ENCODE results near the gene OXCT1. TPM values are rescaled to one million over a fixed set of nuclear protein-coding genes. Genes with fewer than 3 reads are reported as not detected.
A peak's percentile ranks its signal among the peaks of the same experiment; 100 is the strongest.

OXCT1 gene
- total and polyA plus RNA-seq, 2 donors from 2014 or later: 20.5 to 42.7 TPM

DNA sequence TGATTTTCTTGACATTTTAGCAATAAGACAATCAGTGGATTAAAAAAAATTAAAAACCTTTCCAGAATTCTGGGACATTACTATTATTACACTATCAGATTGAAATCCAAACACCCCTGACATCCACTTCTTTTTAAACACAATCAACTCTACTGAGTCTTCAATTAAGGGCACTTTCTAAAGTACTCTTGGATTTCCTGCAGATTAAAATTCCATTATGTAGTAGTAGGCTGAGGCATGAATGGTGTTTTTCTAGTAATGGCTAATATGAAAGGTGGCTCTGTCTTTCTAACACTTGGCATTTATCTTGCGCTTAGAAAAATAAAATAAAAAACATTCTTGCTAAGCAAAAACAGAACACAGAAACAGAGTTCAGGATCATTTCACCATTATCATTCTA lies 107.8 kb downstream of the OXCT1 start:
- Histone ChIP-seq H3K9ac (ENCODE audit: low read length in 3 of 3) (no peak overlapping the region), H3K9me3 (ENCODE audit: control insufficient read depth in 2 of 3, insufficient read depth in 1 of 3, low read length in 3 of 3) (no peaks in the 10 kb centered on the region), H3K27ac (ENCODE audit: low read depth in 2 of 2, low read length in 2 of 2) (no peak overlapping the region), H3K36me3 (ENCODE audit: control insufficient read depth in 2 of 3, insufficient read depth in 3 of 3, low read length in 3 of 3) (no peaks in the 10 kb centered on the region), H3K4me1 (ENCODE audit: control insufficient read depth in 2 of 3, insufficient read depth in 2 of 3, low read depth in 1 of 3, low read length in 3 of 3) (peaks cover 0 to 7% (median 0%) of the 10 kb centered on the region in 3 donors), H3K4me3 (ENCODE audit: low read length in 3 of 3) (no peak overlapping the region), H3K27me3 (ENCODE audit: control insufficient read depth, insufficient read depth, low read length) (no peaks in the 10 kb centered on the region)
- TF ChIP-seq, protein P1, sequence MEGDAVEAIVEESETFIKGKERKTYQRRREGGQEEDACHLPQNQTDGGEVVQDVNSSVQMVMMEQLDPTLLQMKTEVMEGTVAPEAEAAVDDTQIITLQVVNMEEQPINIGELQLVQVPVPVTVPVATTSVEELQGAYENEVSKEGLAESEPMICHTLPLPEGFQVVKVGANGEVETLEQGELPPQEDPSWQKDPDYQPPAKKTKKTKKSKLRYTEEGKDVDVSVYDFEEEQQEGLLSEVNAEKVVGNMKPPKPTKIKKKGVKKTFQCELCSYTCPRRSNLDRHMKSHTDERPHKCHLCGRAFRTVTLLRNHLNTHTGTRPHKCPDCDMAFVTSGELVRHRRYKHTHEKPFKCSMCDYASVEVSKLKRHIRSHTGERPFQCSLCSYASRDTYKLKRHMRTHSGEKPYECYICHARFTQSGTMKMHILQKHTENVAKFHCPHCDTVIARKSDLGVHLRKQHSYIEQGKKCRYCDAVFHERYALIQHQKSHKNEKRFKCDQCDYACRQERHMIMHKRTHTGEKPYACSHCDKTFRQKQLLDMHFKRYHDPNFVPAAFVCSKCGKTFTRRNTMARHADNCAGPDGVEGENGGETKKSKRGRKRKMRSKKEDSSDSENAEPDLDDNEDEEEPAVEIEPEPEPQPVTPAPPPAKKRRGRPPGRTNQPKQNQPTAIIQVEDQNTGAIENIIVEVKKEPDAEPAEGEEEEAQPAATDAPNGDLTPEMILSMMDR (IDR thresholded peaks at IDR 0.05; ENCODE audit: borderline replicate concordance, extremely low read depth, insufficient read depth): no peak
- no peak for DNase-seq
- no peak for FAIRE-seq
- intact Hi-C loops (cut with DNase I): no loop called here

DNA sequence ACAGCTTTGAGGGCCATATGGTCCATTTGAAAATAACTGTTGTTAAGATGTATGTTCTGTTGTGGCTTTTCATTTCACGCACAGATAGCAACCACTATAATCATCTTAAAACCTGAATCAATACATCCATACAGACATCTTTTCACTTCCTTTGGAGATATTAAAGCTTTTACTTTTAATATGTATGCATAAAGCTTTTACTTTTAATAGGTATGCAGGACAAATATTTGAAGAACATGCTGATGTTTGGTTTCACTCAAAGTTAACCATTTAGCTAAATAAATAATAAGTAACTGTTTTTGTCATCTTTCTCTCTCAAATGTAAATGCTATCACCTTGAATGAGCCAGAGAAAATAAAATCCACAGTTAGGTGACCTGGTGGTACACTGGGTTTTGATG lies 108.6 kb downstream of the OXCT1 start:
- Histone ChIP-seq H3K9ac (ENCODE audit: low read length in 3 of 3) (no peak overlapping the region), H3K4me1 (ENCODE audit: control insufficient read depth in 2 of 3, insufficient read depth in 2 of 3, low read depth in 1 of 3, low read length in 3 of 3) (peaks cover 0 to 7% (median 0%) of the 10 kb centered on the region in 3 donors), H3K4me3 (ENCODE audit: low read length in 3 of 3) (no peak overlapping the region), H3K36me3 (ENCODE audit: control insufficient read depth in 2 of 3, insufficient read depth in 3 of 3, low read length in 3 of 3) (no peaks in the 10 kb centered on the region), H3K27me3 (ENCODE audit: control insufficient read depth, insufficient read depth, low read length) (no peaks in the 10 kb centered on the region), H3K9me3 (ENCODE audit: control insufficient read depth in 2 of 3, insufficient read depth in 1 of 3, low read length in 3 of 3) (no peaks in the 10 kb centered on the region), H3K27ac (ENCODE audit: low read depth in 2 of 2, low read length in 2 of 2) (no peak overlapping the region)
- intact Hi-C loops (cut with DNase I): no loop called here
- DNase-seq (no peak), FAIRE-seq (no peak)
- TF ChIP-seq, protein P1 (IDR thresholded peaks at IDR 0.05; ENCODE audit: borderline replicate concordance, extremely low read depth, insufficient read depth): no peak

DNA sequence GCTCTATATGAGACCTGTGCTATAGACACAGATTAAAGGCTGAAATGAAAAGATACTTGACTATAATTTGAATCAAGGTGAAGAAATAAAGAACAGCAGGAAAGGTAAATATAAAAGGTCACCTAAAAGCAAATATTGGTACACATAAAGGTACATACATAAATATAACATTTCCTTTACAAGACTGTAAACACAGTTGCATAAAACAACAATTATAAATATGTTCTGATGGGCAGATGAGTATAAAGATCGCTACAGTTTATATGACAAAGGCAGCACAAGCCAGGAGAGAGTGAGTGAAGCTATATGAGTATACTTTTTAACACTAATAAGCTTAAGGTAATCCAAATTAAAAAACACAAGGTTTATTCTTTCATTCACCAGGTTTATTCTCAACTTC lies 114.5 kb downstream of the OXCT1 start:
- TF ChIP-seq, protein P1 (IDR thresholded peaks at IDR 0.05; ENCODE audit: borderline replicate concordance, extremely low read depth, insufficient read depth): no peak
- Histone ChIP-seq H3K4me1 (ENCODE audit: control insufficient read depth in 2 of 3, insufficient read depth in 2 of 3, low read depth in 1 of 3, low read length in 3 of 3) (no peaks in the 10 kb centered on the region), H3K27ac (ENCODE audit: low read depth in 2 of 2, low read length in 2 of 2) (no peak overlapping the region), H3K27me3 (ENCODE audit: control insufficient read depth, insufficient read depth, low read length) (no peaks in the 10 kb centered on the region), H3K36me3 (ENCODE audit: control insufficient read depth in 2 of 3, insufficient read depth in 3 of 3, low read length in 3 of 3) (no peaks in the 10 kb centered on the region), H3K4me3 (ENCODE audit: low read length in 3 of 3) (no peak overlapping the region), H3K9ac (ENCODE audit: low read length in 3 of 3) (no peak overlapping the region), H3K9me3 (ENCODE audit: control insufficient read depth in 2 of 3, insufficient read depth in 1 of 3, low read length in 3 of 3) (no peaks in the 10 kb centered on the region)
- FAIRE-seq: no peak
- intact Hi-C loops (cut with DNase I): no loop called here
- no peak for DNase-seq

DNA sequence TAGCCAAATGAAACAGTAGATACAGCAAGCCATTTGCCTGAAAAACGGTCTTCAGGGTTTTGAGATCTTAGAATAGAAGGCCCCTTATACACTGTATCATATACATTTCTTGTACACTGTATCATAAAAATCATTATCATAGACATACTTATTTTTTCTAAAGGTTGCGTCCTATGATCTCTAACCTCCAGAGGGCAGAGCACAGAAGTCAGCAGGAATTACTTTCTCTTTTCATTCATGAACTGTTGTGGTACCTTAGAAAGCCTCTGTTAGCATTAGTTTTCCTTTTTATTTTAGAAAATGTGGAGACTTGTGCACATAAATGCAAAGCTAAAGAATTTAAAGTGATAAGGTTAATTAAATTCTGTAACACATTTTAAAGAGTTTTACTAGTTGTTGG lies 115.4 kb downstream of the OXCT1 start:
- Histone ChIP-seq H3K4me1 (ENCODE audit: control insufficient read depth in 2 of 3, insufficient read depth in 2 of 3, low read depth in 1 of 3, low read length in 3 of 3) (no peaks in the 10 kb centered on the region), H3K36me3 (ENCODE audit: control insufficient read depth in 2 of 3, insufficient read depth in 3 of 3, low read length in 3 of 3) (no peaks in the 10 kb centered on the region), H3K4me3 (ENCODE audit: low read length in 3 of 3) (peak overlapping the region in 1 of 3 donors; percentile 26), H3K9ac (ENCODE audit: low read length in 3 of 3) (no peak overlapping the region), H3K9me3 (ENCODE audit: control insufficient read depth in 2 of 3, insufficient read depth in 1 of 3, low read length in 3 of 3) (no peaks in the 10 kb centered on the region), H3K27ac (ENCODE audit: low read depth in 2 of 2, low read length in 2 of 2) (no peak overlapping the region), H3K27me3 (ENCODE audit: control insufficient read depth, insufficient read depth, low read length) (no peaks in the 10 kb centered on the region)
- no peak for FAIRE-seq
- DNase-seq: no peak
- intact Hi-C loops (cut with DNase I): no loop called here
- TF ChIP-seq, protein P1 (IDR thresholded peaks at IDR 0.05; ENCODE audit: borderline replicate concordance, extremely low read depth, insufficient read depth): no peak
